Lower lobe of right lung (tissue), 2 donors: ENCODE results near the gene PCNT. TPM values are rescaled to one million over a fixed set of nuclear protein-coding genes. Genes with fewer than 3 reads are reported as not detected.
"Not testable (repeated sequence)": the region's sequence is repeated elsewhere in the genome, so short reads cannot be mapped to it uniquely, and the experiment has no call there.

Source experiments
- ATAC-seq, 2 donors: fragments of 200-7000 bp; cut with Tn5 transposase; one replicate each; pipeline ENCODE4 v1.9.1; 2020 to 2022; ENCODE audit warnings: mild to moderate bottlenecking in 2 of 2, moderate library complexity in 2 of 2
- DNase-seq: peaks from one replicate; pipeline ENCODE4 v3.0.0-alpha.2; 2020
- H3K27ac ChIP-seq: fragments of 200-600 bp; one replicate; pipeline ENCODE4 v1.8.0; 2022
- H3K27me3 ChIP-seq: fragments of 200-600 bp; one replicate; pipeline ENCODE4 v1.8.0; 2022; ENCODE audit warnings: low read depth
- H3K36me3 ChIP-seq: fragments of 200-600 bp; one replicate; pipeline ENCODE4 v1.8.0; 2022; ENCODE audit warnings: mild to moderate bottlenecking
- H3K4me1 ChIP-seq: fragments of 200-600 bp; one replicate; pipeline ENCODE4 v1.8.0; 2022
- H3K4me3 ChIP-seq: fragments of 200-600 bp; one replicate; pipeline ENCODE4 v1.8.0; 2022; ENCODE audit warnings: mild to moderate bottlenecking
- H3K9me3 ChIP-seq: fragments of 200-600 bp; one replicate; pipeline ENCODE4 v1.8.0; 2022
- CTCF ChIP-seq: fragments of 200-600 bp; IDR thresholded peaks from one replicate; pipeline ENCODE4 v1.8.0; 2022; ENCODE audit warnings: antibody characterized with exemption, mild to moderate bottlenecking
- intact Hi-C: fragments of 100-400 bp; cut with DNase I; formaldehyde crosslinking; loops from one replicate; pipeline ENCODE4 v1.11.0; 2022
- total RNA-seq: library from RNA; stranded (reverse); fragmentation: NEBNext Ultra II Directional; extraction: Animal tissue kit (Norgen Biotek cat#: 25700); gene quantifications from one replicate; pipeline ENCODE4 v1.2.1, GENCODE V29; 2021
- donor health status: DM: no; HTN: yes; CAD: no; lungs with severe emphysema.

PCNT gene
- total RNA-seq, 1 donor from 2014 or later = 36.5 TPM

- Histone ChIP-seq H3K36me3 (peaks cover 84% of the 10 kb centered on the region), H3K27ac (no peak overlapping the region), H3K4me3 (no peak overlapping the region), H3K9me3 (no peaks in the 10 kb centered on the region), H3K27me3 (no peaks in the 10 kb centered on the region), H3K4me1 (no peaks in the 10 kb centered on the region)
- DNase-seq (peak; percentile 70), ATAC-seq (peak; percentile 48 to 66)
- intact Hi-C loops = no loop called here
- TF ChIP-seq CTCF = no peak
Observed at GRCh38 chr21:46431884-46432488, 108.0 kb downstream of the PCNT start.

GRCh38 chr21:46433116-46433515, 109.2 kb downstream of the PCNT start:
- H3K4me3 ChIP-seq, H3K4me1 ChIP-seq, H3K27me3 ChIP-seq, H3K27ac ChIP-seq, H3K9me3 ChIP-seq, ATAC-seq, intact Hi-C loops: not testable (repeated sequence)
- peak; percentile 13 for DNase-seq
- peaks cover 83% of the 10 kb centered on the region for H3K36me3 ChIP-seq

GRCh38 chr21:46434322-46434958, 110.5 kb downstream of the PCNT start:
- intact Hi-C loops = no loop called here
- DNase-seq (no peak), ATAC-seq (peak in 1 of 2 donors; percentile 8)
- Histone ChIP-seq H3K4me3 (no peak overlapping the region), H3K27ac (no peak overlapping the region), H3K36me3 (peaks cover 85% of the 10 kb centered on the region), H3K27me3 (no peaks in the 10 kb centered on the region), H3K9me3 (no peaks in the 10 kb centered on the region), H3K4me1 (no peaks in the 10 kb centered on the region)
- no peak for TF ChIP-seq CTCF

DNA sequence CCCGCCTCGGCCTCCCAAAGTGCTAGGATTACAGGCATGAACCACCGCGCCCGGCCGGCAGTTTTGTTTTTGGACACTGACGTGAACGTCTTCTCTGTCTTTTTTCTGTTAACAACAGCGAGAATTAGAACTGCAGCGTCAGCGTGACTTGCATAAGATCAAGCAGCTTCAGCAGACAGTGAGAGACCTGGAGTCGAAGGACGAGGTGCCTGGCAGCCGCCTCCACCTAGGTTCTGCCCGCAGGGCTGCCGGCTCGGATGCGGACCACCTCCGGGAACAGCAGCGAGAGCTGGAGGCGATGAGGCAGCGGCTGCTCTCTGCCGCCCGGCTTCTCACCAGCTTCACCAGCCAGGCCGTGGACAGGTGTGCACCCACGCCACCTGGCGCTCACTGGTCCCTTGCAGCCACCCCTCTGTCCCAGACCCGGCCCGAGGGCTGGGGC, 111.9 kb downstream of the PCNT start:
- TF ChIP-seq CTCF = no peak
- ATAC-seq (no peak), DNase-seq (peak; percentile 34)
- Histone ChIP-seq H3K4me1 (no peaks in the 10 kb centered on the region), H3K9me3 (no peaks in the 10 kb centered on the region), H3K27ac (no peak overlapping the region), H3K27me3 (no peaks in the 10 kb centered on the region), H3K4me3 (no peak overlapping the region), H3K36me3 (peaks cover 88% of the 10 kb centered on the region)
- intact Hi-C loops = no loop called here

DNA sequence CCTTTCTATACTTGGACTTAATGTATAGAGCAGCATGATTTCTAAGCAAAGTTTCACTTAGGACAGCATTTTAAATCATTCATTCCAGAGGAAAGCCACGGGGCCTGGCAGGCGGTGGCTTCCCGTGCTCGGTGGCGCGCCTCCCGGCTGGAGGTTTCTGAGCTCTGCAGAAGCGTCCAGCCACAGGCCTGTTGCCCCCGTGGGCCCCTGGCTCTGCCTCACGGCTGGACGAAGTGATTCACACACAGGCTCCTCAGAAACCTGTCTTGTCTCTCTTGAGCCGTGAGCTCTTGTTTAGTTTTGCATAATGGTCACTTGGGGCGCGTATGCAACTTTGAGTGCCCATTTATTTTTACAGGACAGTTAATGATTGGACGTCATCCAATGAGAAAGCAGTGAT, 112.7 kb downstream of the PCNT start:
- peaks cover 88% of the 10 kb centered on the region for H3K36me3 ChIP-seq

More for the DNA sequence above, 112.7 kb downstream of the PCNT start:
- peak; percentile 32 for DNase-seq
- Histone ChIP-seq H3K4me3 (no peak overlapping the region), H3K4me1 (no peaks in the 10 kb centered on the region), H3K9me3 (no peaks in the 10 kb centered on the region), H3K27ac (no peak overlapping the region), H3K27me3 (no peaks in the 10 kb centered on the region)
- intact Hi-C loops = no loop called here
- no peak for TF ChIP-seq CTCF
- no peak for ATAC-seq
